ENCODE measurements around the gene CRYGB. TPM values are rescaled to one million over a fixed set of nuclear protein-coding genes. Genes with fewer than 3 reads are reported as not detected.
"Not testable (repeated sequence)": the region's sequence is repeated elsewhere in the genome, so short reads cannot be mapped to it uniquely, and the experiment has no call there.

Gene CRYGB
- polyA plus RNA-seq, 1 donor from 2014 or later, result not detected

GRCh38 chr2:208174144-208174543 is 28.2 kb upstream of the CRYGB start:
- Mint-ChIP-seq H3K4me3 (no peak overlapping the region), H3K9me3 (no peaks in the 10 kb centered on the region), H3K4me1 (peaks cover 0 to 6% (median 5%) of the 10 kb centered on the region in 3 donors), H3K36me3 (peaks cover 4% of the 10 kb centered on the region), H3K27ac (no peak overlapping the region), H3K27me3 (peaks cover 7% of the 10 kb centered on the region)

DNA sequence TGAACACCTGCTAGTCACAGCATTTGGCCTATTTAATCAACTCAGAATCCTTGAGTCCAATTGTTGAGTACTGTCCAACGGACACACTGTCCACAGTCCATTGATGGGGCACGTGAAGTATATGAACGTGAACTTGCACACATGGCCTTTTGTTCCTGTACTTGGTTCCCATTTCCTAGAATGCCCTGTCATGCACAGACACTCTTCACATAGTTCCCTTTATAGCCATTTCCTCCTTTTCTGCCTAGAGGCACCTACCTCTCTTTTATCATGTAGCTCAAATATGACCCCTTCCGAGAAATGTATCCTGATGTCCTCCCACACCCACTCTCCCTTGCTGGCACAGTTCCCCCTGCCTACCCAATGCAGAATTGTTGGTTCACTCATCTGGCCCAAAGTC is 26.2 kb upstream of the CRYGB start:
- Mint-ChIP-seq H3K4me3 (no peak overlapping the region), H3K36me3 (peaks cover 4% of the 10 kb centered on the region), H3K27me3 (peaks cover 8% of the 10 kb centered on the region), H3K27ac (no peak overlapping the region), H3K4me1 (peaks cover 0 to 6% (median 5%) of the 10 kb centered on the region in 3 donors), H3K9me3 (no peaks in the 10 kb centered on the region)

GRCh38 chr2:208164951-208165755 is 19.2 kb upstream of the CRYGB start:
- H3K4me1 Mint-ChIP-seq, result no peaks in the 10 kb centered on the region
- H3K9me3 Mint-ChIP-seq, result peaks cover 0 to 1% (median 0%) of the 10 kb centered on the region in 3 donors
- H3K27me3 Mint-ChIP-seq, result peaks cover 10% of the 10 kb centered on the region
- H3K4me3 Mint-ChIP-seq, result no peak overlapping the region
- H3K36me3 Mint-ChIP-seq, result peaks cover 1% of the 10 kb centered on the region
- H3K27ac Mint-ChIP-seq, result no peak overlapping the region

DNA sequence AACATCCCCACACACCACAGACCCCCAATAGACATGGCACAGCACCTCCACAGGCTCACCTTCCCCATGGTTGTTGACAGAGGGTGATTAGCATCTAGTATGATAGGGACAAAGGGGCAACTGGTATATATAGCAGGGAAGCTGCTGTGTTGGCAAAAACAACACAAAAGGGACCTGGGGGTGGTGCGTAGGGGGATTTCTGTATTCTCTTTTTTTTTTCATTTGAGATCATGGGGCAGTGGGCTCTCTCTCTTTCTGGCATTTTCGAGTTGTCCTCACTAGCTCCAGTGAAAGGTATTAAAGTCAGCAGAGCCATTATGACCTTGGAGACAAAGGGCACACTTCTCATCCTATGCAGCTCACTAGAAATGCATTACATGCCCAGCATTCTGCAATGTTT is 17.5 kb upstream of the CRYGB start, which contains the start of gene CRYGA:
Gene CRYGA (minus strand): TSS at position 101 of the 400 bp plus-strand sequence. CDS start 33 bp downstream, at position 68.
- Mint-ChIP-seq H3K4me3 (no peak within 1 kb of the TSS), H3K36me3 (no peaks in the 10 kb centered on the region), H3K27me3 (peaks cover 10% of the 10 kb centered on the region), H3K27ac (no peak within 1 kb of the TSS), H3K9me3 (peaks cover 0 to 1% (median 0%) of the 10 kb centered on the region in 3 donors), H3K4me1 (no peaks in the 10 kb centered on the region)

DNA sequence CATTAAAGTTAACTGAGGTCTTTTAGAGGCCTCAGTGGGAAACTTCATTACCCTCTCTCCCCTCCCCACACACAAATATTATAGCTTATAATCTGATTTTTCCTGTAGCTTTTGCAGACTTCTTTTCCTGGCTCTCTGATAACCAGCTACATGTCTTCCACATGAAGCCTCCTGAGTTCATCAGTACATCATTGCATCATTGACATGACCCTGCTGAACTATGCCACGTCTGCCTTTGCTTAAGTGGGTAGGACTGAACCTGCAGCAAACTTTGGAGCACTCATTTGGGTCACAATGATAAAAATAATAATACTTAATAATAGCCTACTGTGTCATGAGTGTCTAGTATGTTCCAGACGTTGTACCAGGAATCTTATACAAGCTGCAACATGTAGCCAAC is 10.5 kb upstream of the CRYGB start:
- H3K27ac Mint-ChIP-seq, result no peak overlapping the region
- no peaks in the 10 kb centered on the region for H3K27me3 Mint-ChIP-seq
- H3K36me3 Mint-ChIP-seq, result no peaks in the 10 kb centered on the region
- no peaks in the 10 kb centered on the region for H3K4me1 Mint-ChIP-seq
- peaks cover 0 to 6% (median 4%) of the 10 kb centered on the region in 3 donors for H3K9me3 Mint-ChIP-seq
- no peak overlapping the region for H3K4me3 Mint-ChIP-seq

- no peak overlapping the region for H3K27ac Mint-ChIP-seq
- peaks cover 2 to 16% (median 7%) of the 10 kb centered on the region in 3 donors for H3K9me3 Mint-ChIP-seq
- H3K36me3 Mint-ChIP-seq, result peaks cover 2% of the 10 kb centered on the region
- H3K4me1 Mint-ChIP-seq, result no peaks in the 10 kb centered on the region
- H3K4me3 Mint-ChIP-seq, result no peak overlapping the region
- peaks cover 4% of the 10 kb centered on the region for H3K27me3 Mint-ChIP-seq
These were observed 7.2 kb upstream of the CRYGB start for GRCh38 chr2:208153156-208153555.

DNA sequence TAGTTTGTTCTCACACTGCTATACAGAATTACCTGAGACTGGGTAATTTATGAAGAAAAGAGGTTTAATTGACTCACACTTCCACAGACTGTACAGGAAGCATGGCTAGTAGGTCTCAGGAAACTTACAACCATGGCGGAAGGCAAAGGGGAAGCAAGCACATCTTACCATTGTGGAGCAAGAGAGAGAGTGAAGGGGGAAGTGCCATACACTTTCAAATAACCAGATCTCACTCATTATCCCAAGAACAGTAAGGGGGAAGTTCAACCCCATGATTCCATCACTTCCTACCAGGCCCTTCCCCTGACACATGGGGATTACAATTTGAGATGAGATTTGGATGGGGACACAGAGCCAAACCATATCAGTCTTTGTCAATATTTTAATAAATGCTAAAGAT is 5.0 kb upstream of the CRYGB start:
- peaks cover 2% of the 10 kb centered on the region for H3K36me3 Mint-ChIP-seq
- no peak overlapping the region for H3K27ac Mint-ChIP-seq
- H3K4me1 Mint-ChIP-seq, result no peaks in the 10 kb centered on the region
- peaks cover 2 to 16% (median 7%) of the 10 kb centered on the region in 3 donors for H3K9me3 Mint-ChIP-seq
- peaks cover 4% of the 10 kb centered on the region for H3K27me3 Mint-ChIP-seq
- H3K4me3 Mint-ChIP-seq, result no peak overlapping the region

GRCh38 chr2:208150094-208150493 is 4.1 kb upstream of the CRYGB start:
- H3K9me3 Mint-ChIP-seq, result peaks cover 2 to 16% (median 7%) of the 10 kb centered on the region in 3 donors
- no peak overlapping the region for H3K4me3 Mint-ChIP-seq
- H3K4me1 Mint-ChIP-seq, result no peaks in the 10 kb centered on the region
- H3K36me3 Mint-ChIP-seq, result peaks cover 2% of the 10 kb centered on the region
- peaks cover 4% of the 10 kb centered on the region for H3K27me3 Mint-ChIP-seq
- no peak overlapping the region for H3K27ac Mint-ChIP-seq

DNA sequence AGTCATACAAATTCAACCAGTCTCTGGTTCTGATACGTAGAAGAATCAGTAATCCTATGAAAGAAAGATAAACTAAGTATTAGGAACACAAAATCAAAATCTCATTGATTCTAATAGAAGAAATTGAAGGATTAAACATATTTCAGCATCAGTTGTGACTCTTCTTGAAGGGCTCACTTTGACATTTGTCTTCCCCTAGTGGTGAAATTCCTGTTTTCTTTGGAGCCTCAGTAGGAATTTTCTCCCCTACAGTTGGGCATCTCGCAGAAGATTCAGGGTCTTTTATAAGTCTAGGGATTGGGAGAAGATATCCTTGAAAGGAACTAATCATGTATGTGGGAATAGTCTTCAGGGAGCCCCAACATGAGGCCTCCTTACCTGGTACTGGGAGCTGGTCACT is 2.8 kb upstream of the CRYGB start:
- Mint-ChIP-seq H3K27me3 (peaks cover 4% of the 10 kb centered on the region), H3K36me3 (peaks cover 2% of the 10 kb centered on the region), H3K4me3 (no peak overlapping the region), H3K27ac (no peak overlapping the region), H3K9me3 (peaks cover 2 to 16% (median 7%) of the 10 kb centered on the region in 3 donors), H3K4me1 (no peaks in the 10 kb centered on the region)

DNA sequence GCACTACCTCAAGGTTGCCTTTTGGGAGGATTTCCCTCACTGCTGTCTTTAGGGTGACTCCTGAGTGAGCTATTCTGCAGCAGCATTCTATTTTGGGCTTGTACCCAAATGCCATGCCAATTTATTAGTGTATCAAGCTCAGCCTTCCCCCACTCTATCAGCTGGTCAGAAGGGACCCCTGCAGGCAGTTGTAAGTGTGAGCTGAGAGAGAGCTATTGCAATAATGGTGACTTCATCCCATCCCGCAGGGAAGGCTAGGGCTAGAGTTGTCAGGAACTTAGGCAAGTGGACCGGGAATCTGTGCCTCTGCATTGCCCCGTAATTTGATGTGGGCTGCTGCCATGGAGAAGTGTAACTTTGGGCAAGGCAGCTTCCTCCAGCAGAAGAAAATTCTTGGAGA is 1.8 kb upstream of the CRYGB start:
- Mint-ChIP-seq H3K27me3 (peaks cover 4% of the 10 kb centered on the region), H3K36me3 (peaks cover 2% of the 10 kb centered on the region), H3K27ac (no peak overlapping the region), H3K4me3 (no peak overlapping the region), H3K4me1 (no peaks in the 10 kb centered on the region), H3K9me3 (peaks cover 2 to 16% (median 7%) of the 10 kb centered on the region in 3 donors)

- Mint-ChIP-seq H3K36me3 (peaks cover 2% of the 10 kb centered on the region), H3K27ac (no peak overlapping the region), H3K27me3 (peaks cover 4% of the 10 kb centered on the region), H3K4me1 (no peaks in the 10 kb centered on the region), H3K4me3 (no peak overlapping the region), H3K9me3 (peaks cover 2 to 15% (median 7%) of the 10 kb centered on the region in 3 donors)
These were observed 1.1 kb upstream of the CRYGB start for GRCh38 chr2:208147008-208147407.

GRCh38 chr2:208142925-208143799 is 2.8 kb downstream of the CRYGB start:
- Mint-ChIP-seq H3K9me3 (peaks cover 0 to 4% (median 0%) of the 10 kb centered on the region in 3 donors), H3K27ac (no peak overlapping the region), H3K4me3 (no peak overlapping the region), H3K36me3 (no peaks in the 10 kb centered on the region), H3K27me3 (no peaks in the 10 kb centered on the region), H3K4me1 (no peaks in the 10 kb centered on the region)

GRCh38 chr2:208142240-208142924 is 3.6 kb downstream of the CRYGB start:
- Mint-ChIP-seq H3K4me3 (no peak overlapping the region), H3K4me1 (no peaks in the 10 kb centered on the region), H3K27ac (no peak overlapping the region), H3K9me3 (peaks cover 0 to 4% (median 0%) of the 10 kb centered on the region in 3 donors), H3K27me3 (no peaks in the 10 kb centered on the region), H3K36me3 (no peaks in the 10 kb centered on the region)

DNA sequence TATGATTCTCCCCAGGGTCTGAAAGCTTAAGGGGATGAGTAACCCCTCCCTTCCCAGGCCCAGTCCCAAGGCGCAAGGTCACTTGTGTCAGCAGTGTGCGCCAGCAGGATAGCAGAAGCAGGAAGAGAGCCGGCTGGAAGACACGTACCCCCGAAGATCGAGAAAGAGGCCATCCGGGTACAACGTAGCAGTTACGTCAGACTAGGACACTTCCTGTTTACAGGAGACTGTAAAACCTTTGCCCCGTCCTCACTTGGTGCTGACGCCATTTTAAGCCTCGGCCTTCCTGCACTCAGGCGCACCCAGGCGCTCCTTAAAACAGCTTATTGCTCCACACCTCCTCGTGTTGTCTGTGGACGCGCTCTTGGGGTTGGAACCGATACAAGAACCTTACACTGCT is 6.5 kb downstream of the CRYGB start:
- peaks cover 0 to 4% (median 0%) of the 10 kb centered on the region in 3 donors for H3K9me3 Mint-ChIP-seq
- no peaks in the 10 kb centered on the region for H3K36me3 Mint-ChIP-seq
- no peaks in the 10 kb centered on the region for H3K4me1 Mint-ChIP-seq
- H3K27me3 Mint-ChIP-seq, result no peaks in the 10 kb centered on the region
- H3K27ac Mint-ChIP-seq, result no peak overlapping the region
- H3K4me3 Mint-ChIP-seq, result no peak overlapping the region

DNA sequence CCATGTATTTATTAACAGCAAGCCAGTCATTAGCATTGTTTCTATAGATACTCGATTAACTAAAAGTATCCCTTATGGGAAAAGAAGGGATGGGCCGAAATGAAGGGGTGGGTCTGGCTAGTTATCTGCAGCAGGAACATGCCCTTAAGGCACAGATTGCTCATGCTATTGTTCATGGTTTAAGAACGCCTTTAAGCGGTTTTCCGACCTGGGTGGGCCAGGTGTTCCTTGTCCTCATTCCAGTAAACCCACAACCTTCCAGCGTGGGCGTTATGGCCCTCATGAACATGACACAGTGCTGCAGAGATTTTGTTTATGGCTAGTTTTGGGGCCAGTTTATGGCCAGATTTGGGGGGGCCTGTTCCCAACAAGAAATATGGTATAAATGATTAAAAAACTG is 7.6 kb downstream of the CRYGB start:
- H3K4me1 Mint-ChIP-seq, H3K4me3 Mint-ChIP-seq, H3K27me3 Mint-ChIP-seq, H3K36me3 Mint-ChIP-seq, H3K27ac Mint-ChIP-seq, H3K9me3 Mint-ChIP-seq: not testable (repeated sequence)

Data from IgD-negative memory B cell (primary cell).